DMS53 treated with DMSO at 0.1 percent for 48 hours (cell line): ENCODE data around the gene MACF1.

Source experiments
- DNase-seq: peaks from one replicate; lab custom pipeline; 2025; ENCODE audit not compliant: unreplicated experiment; lab: John Stamatoyannopoulos, UW

The MACF1 gene

DNA sequence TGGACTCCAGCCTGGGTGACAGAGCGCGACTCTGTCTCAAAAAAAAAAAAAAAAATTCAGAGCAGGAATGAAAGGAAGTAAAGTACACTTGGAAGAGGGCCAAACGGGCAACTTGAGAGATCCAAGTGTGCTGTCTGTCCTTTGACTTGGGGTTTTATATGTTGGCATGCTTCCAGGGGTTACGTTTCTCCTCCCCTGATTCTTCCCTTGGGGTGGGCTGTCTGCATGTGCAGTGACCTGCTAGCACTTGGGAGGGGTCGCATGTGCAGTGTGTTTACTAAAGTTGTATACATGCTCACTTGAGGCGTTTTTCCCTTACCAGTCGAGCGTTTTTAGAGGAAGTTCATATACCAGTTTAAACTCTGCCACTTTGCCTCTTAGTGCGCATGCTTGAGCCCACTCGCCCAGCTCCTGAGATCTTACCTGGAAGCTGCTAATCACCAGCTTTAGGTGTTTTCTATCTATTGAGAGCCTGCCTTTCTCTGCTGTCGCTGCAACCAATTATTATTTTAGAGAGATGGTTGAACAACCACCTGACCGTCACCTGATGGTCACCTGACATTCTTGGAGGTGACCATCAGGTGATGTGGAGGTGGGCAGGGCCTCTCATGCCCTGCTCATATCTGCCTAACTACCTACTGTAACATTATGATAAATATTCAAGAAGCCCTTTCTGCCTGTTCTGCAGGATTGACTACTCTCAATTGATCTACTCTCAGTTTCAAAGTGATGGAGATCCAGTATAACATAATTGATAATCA, 140.1 kb downstream of the MACF1 start:
- no peak for DNase-seq

DNA sequence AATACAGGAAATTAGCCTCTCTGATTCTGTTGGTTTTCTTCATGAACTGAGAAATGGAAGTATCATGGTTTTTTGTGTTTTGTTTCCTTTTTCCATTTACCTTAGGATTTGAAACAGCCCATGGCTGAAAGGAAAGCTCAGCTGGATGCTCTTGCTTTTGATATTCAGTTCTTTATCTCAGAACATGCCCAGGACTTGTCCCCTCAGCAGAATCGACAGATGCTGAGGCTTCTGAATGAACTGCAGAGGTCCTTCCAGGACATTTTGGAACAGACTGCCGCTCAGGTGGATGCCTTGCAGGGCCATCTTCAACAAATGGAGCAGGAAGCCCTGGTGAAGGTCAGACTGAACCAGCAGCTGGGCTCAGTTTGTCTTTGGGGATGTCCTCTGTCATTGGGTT, 142.4 kb downstream of the MACF1 start:
- no peak for DNase-seq

DNA sequence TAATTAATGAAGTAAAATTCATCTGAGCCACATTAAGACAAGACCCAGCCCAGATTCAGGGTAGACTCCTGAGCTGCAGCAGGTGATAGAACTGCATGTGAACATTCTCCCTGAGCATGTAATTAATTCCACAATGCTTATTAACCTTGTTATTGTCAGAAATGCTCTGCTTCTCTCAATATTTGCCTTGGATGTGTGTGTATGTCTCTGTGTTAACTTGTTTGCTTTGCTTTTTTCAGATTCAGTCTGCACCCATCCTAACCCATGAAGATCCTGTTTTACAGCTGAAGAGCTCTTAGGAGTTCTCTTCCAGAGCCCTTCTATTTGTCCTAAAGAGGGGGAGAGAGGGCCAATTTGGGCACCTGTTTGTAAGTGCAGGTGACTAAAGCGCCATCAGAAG, 143.8 kb downstream of the MACF1 start:
- DNase-seq, result no peak

DNA sequence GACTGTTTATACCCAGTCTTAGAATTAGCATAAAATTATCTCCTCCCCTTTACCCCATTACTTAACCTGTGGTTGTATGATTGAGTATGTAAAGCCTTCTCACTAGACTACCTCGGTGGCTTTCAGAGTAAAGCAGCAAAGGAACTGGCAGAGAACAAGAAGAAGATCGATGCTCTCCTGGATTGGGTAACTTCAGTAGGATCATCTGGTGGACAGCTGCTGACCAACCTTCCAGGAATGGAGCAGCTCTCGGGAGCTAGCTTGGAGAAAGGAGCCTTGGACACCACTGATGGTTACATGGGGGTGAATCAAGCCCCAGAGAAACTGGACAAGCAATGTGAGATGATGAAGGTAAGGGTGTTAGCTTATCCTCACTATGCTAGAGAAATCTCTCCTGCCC, 148.4 kb downstream of the MACF1 start:
- no peak for DNase-seq

DNA sequence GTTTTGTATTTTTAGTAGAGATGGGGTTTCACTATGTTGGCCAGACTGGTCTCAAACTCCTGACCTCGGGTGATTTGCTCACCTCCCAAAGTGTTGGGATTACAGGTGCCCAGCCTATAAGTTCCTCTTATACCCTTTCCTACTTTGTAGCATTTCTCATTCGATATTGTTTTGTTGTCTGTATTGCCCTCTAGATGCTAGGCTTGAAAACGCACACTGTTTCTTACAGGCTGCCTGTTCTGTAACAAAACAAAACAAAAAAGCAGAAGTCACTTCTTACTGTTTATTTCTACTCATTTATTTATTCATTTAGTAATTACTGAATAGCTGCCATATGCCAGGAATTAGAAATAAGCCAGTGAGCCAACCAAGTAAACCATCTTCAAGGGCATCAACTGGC, 150.1 kb downstream of the MACF1 start:
- no peak for DNase-seq

DNA sequence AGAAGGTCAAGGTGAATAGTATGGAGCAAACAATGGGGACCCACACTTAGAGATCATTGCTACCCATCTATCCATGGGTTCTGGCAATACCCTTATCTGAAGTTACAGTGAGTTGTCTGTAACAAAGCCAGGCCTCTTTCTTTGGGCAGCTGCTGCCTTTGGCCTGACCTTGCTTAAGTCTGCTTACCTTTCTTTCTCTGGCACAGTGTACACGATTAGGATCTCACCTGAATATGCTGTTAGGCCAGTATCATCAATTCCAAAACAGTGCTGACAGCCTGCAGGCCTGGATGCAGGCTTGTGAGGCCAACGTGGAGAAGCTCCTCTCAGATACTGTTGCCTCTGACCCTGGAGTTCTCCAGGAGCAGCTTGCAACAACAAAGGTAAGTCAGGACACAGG, 154.0 kb downstream of the MACF1 start:
- no peak for DNase-seq

DNA sequence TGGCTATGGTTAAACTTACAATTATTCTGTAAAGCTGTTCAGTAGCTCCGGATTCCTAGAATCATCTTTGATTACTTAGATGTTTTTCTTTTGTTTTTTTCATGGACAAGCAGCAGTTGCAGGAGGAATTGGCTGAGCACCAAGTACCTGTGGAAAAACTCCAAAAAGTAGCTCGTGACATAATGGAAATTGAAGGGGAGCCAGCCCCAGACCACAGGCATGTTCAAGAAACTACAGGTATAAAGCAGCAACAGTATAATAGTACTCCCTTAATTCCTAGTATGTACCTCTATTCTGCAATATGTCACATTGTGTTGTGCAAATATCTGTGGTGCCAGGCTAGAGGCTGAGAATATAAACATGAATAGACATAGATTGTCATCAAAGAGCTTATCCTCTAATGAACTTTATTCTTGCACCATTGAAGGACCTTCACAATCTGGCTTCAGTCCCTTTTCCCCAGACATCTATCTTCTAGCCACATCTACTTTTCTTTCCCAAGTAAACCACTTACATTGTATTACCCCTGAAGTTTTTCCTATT, 154.6 kb downstream of the MACF1 start:
- no peak for DNase-seq

DNA sequence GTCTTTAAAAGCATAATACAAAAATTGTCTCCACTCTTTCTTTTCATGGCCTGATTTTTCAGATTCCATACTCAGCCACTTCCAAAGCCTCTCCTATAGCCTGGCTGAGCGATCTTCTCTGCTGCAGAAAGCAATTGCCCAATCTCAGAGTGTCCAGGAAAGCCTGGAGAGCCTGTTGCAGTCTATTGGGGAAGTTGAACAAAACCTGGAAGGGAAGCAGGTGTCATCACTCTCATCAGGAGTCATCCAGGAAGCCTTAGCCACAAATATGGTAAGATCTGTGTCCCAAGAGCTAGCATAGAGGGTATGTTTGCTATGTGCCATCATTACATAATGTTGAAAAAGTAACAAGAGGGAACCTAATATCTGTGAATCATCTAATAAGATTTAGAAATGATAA, 156.2 kb downstream of the MACF1 start:
- no peak for DNase-seq

DNA sequence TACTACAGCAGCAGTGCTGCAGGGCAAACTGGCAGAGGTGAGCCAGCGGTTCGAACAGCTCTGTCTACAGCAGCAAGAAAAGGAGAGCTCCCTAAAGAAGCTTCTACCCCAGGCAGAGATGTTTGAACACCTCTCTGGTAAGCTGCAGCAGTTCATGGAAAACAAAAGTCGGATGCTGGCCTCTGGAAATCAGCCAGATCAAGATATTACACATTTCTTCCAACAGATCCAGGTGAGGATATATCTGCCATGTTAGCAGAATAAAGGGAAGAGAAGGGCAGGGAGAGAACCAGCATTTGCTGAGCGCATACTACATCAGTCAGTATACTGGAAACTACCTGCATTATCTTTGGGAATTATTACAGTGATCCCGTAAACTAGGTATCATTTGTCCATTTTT, 157.0 kb downstream of the MACF1 start:
- no peak for DNase-seq

DNA sequence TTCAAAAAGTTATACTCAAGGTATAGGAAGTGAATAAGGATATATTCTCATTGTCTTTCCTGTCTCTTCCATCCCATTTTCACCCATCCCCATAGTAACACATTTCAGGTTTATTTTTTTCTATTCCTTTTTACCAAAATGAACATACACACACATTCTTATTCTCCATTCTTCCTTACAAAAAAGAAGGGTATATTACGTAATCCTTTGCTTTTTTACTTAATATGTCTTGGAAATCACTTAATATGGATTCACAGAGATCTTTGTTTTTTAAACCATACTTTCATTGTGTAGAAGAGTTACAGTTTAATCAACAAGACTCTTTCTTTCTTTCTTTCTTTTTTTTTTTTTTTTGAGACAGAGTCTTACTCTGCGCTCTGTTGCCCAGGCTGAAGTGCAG, 158.8 kb downstream of the MACF1 start:
- no peak for DNase-seq

DNA sequence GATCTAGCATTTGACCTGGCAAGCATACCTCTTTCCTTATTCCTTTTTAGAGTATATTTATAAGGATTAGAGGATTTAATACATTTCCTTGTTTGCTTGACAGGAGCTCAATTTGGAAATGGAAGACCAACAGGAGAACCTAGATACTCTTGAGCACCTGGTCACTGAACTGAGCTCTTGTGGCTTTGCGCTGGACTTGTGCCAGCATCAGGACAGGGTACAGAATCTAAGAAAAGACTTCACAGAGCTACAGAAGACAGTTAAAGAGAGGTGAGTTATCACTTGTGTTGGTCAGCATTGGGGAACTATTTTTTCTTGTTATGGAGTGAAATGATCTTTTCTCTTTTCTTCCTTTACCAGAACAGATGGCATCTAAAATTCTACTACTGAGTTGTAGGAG, 163.6 kb downstream of the MACF1 start:
- DNase-seq, result no peak

DNA sequence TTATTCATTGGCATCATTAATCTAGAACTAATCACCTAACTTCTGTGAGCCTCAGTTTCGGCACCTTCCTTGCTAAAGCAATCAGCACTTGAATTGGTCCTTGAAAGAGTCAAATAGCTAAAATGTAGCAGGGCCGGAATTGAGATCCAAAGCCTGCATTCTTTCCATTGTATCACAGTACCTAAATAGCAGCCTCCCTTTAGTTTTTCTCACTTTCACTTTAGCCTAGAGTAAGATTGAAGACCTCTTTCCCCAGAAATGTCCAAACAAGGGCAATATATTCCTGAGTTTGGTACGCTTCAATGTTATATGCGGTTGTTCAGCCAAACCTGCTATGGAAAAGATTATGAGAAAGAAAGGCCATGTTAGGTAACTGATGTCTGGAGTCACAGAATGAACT, 165.1 kb downstream of the MACF1 start:
- no peak for DNase-seq

DNA sequence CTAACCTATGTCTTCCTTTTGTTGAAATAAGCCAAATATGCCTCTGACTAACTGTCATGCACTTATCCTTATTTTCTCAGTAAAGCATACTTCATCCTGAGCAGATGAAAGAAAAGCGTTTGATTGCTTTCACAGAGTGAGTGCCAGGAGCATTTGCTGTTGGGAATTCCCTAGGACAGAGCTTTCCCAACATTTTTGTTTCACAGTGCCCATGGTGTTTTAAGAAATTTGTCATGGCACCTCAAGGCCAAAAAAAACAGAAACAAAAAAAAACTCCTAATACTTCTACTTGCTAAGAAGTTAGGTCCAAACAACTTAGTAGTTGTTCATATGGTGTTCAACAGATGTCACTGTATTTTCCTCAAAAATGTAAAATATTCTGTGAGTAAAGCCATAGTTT, 166.1 kb downstream of the MACF1 start:
- no peak for DNase-seq

DNA sequence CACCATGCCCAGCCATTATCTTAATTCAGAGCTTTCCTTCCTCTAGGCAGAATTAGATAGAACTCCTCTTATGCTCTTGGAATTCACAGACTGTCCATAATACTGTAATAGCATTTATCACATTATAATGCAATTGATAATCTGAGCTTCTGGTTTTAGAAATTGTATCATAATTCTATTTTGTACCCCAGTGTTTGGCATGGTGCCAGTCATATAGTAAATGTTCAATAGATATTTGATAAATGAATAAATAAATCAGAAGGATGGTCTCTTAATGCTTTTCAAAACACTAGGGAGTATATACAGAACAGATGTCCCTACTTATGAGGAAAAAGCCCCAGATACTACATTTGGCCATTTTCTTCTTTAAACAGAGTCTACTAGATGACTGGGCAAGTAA, 167.6 kb downstream of the MACF1 start:
- DNase-seq, result no peak

DNA sequence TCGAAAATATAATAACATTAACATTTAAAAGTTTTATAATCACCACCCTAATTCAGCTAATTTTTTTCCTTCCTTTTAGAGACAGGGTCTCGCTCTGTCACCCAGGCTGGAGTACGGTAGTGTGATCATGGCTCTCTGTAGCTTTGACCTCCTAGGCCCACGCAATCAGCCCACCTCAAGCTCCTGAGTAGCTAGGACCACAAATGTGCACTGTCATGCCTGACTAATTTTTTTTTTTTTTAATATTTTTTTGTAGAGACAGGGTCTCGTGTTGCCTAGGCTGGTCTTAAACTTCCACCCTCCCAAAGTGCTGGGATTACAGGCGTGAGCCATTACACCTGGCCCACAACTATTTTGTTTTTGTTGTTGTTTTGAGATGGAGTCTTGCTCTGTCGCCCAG, 172.2 kb downstream of the MACF1 start:
- DNase-seq, result no peak

DNA sequence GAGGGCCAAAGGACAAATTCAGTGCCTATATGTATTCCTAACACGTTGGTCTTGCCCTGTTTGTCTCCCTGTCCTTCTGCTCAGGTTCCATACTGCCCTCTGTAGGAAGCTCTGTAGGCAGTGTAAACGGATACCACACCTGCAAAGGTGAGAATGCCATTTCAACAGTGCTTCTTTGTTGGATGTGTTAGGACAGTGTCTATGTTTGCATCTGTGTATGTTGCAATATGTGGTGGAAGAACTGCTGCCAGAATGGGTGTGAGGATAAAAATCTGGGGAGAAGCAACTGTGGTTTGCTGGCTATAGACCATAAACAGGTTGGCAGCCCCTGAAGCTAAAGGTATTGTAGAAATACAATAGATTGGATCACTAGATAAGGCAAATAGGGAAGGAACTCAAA, 173.9 kb downstream of the MACF1 start:
- DNase-seq, result peak; percentile 61

DNA sequence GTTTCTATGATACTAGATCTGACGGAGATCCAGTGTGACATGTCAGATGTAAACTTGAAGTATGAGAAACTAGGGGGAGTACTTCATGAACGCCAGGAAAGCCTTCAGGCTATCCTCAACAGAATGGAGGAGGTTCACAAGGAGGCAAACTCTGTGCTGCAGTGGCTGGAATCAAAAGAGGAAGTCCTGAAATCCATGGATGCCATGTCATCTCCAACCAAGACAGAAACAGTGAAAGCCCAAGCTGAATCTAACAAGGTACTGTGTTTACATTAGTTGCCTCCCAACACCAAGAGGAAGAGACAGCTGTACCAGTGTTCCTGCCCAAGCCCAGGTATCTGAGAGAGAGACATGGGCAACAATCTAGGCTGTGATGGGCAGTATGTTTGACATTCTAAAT, 174.7 kb downstream of the MACF1 start:
- no peak for DNase-seq

DNA sequence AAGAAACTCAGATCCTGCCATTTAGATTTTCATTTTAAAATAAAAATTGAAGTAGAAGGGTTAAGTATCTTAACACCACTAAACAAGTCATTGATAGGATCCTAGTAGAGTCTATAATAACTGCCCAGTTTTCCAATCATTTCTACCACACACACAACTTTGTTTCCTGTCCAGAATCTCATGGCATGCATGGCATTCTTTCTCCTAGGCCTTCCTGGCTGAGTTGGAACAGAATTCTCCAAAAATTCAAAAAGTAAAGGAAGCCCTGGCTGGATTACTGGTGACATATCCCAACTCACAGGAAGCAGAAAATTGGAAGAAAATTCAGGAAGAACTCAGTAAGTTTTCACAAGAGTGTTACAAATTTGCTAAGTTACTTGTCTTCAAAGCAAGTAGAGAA, 175.5 kb downstream of the MACF1 start:
- no peak for DNase-seq

DNA sequence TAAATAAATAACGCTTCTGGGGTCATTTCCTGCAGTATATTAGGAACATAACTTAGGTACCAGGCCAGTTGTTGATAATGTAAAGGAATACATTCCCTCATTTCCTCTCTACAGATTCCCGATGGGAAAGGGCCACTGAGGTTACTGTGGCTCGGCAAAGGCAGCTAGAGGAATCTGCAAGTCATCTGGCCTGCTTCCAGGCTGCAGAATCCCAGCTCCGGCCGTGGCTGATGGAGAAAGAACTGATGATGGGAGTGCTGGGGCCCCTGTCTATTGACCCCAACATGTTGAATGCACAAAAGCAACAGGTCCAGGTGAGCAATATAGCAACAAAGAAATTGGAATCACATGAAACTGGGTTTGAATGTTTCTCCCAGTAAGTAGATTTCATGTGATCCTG, 177.3 kb downstream of the MACF1 start:
- no peak for DNase-seq

DNA sequence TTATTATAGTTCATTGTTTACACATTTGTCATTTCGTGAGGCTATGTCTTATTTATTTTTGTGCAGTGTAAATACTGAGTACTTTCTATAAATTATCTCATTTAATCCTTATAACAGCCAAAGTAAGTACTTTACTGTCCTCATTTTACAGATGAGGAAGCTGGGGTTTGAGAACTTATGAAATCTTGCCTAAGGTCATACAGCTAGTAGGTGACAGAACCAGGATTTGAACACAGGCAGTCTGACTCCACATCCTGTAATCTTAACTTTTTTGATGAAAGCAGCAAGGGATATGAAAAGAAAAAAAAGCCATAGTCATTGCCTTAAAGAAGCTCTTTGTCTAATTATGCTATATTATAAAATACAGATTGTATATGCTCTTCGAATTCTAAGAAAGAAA, 179.8 kb downstream of the MACF1 start:
- DNase-seq, result no peak

DNA sequence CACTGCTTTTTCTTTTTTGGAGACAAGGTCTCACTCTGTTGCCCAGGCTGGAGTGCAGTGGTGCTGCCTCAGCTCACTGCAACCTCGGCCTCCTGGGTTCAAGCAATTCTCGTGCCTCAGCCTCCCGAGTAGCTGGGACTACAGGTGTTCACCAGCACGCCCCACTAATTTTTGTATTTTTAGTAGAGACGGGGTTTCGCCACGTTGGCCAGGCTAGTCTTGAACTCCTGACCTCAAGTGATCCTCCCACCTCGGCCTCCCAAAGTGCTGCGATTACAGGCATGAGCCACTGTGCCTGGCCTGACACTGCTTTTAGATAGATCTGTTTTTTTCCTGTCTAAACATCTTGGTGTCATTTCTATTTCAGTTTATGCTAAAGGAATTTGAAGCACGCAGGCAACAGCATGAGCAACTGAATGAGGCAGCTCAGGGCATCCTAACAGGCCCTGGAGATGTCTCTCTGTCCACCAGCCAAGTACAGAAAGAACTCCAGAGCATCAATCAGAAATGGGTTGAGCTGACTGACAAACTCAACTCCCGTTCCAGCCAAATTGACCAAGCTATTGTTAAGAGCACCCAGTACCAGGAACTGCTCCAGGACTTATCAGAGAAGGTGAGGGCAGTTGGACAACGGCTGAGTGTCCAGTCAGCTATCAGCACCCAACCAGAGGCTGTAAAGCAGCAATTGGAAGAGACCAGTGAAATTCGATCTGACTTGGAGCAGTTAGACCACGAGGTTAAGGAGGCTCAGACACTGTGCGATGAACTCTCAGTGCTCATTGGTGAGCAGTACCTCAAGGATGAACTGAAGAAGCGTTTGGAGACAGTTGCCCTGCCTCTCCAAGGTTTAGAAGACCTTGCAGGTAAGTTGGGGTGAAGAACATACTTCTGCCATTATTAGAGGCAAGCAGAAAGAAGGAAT, 180.8 kb downstream of the MACF1 start:
- DNase-seq, result no peak

DNA sequence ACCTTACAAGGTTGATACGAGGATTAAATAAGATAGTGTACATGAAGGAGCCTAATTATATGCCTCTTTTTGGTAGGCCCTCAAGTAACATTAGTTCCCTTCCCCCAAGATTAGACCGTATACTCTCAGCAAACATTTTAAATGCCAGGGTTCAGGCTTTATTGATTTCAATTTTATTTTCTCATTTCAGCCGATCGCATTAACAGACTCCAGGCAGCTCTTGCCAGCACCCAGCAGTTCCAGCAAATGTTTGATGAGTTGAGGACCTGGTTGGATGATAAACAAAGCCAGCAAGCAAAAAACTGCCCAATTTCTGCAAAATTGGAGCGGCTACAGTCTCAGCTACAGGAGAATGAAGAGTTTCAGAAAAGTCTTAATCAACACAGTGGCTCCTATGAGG, 182.5 kb downstream of the MACF1 start:
- DNase-seq, result no peak
